ENCODE measurements around the gene TMEM229A.

Gene TMEM229A

GRCh38 chr7:123992913-123993518 lies 39.9 kb downstream of the TMEM229A start:
- TF ChIP-seq CTCF (conservative IDR thresholded peaks at IDR 0.05; ENCODE audit: low read length) (no peak), EZH2phosphoT487 (IDR thresholded peaks at IDR 0.05; ENCODE audit: borderline replicate concordance) (no peak)
- Histone ChIP-seq H3F3A (ENCODE audit: low read depth) (no peaks in the 10 kb centered on the region), H3K36me3 (ENCODE audit: insufficient read depth, low read length) (no peaks in the 10 kb centered on the region), H2AFZ (ENCODE audit: low read length) (no peak overlapping the region), H4K20me1 (ENCODE audit: insufficient read depth, low read length, poor library complexity, severe bottlenecking) (no peaks in the 10 kb centered on the region), H3K4me2 (ENCODE audit: low read depth, low read length, poor library complexity, severe bottlenecking) (no peak overlapping the region), H3K4me3 (ENCODE audit: low read length, poor library complexity, severe bottlenecking) (no peak overlapping the region), H3K9me2 (replicated peaks; ENCODE audit: low read depth, low read length) (no peaks in the 10 kb centered on the region), H3K4me1 (ENCODE audit: insufficient read depth, low read length, poor library complexity, severe bottlenecking) (no peaks in the 10 kb centered on the region), H3K9ac (ENCODE audit: low read depth, low read length, poor library complexity, severe bottlenecking) (no peak overlapping the region), H3K9me3 (ENCODE audit: insufficient read depth, low read depth, low read length) (no peaks in the 10 kb centered on the region), H3K27me3 (ENCODE audit: insufficient read depth, low read length, poor library complexity, severe bottlenecking) (no peaks in the 10 kb centered on the region), H3K79me2 (ENCODE audit: insufficient read depth, low read length) (no peaks in the 10 kb centered on the region)

- H2AFZ ChIP-seq (ENCODE audit: low read length): no peak overlapping the region
- H3K9me3 ChIP-seq (ENCODE audit: insufficient read depth, low read depth, low read length): no peaks in the 10 kb centered on the region
- H3K27me3 ChIP-seq (ENCODE audit: insufficient read depth, low read length, poor library complexity, severe bottlenecking): no peaks in the 10 kb centered on the region
- H3K36me3 ChIP-seq (ENCODE audit: insufficient read depth, low read length): no peaks in the 10 kb centered on the region
- TF ChIP-seq EZH2phosphoT487 (IDR thresholded peaks at IDR 0.05; ENCODE audit: borderline replicate concordance) (no peak), CTCF (conservative IDR thresholded peaks at IDR 0.05; ENCODE audit: low read length) (no peak)
- H3K9ac ChIP-seq (ENCODE audit: low read depth, low read length, poor library complexity, severe bottlenecking): no peak overlapping the region
- no peak overlapping the region for H3K4me3 ChIP-seq (ENCODE audit: low read length, poor library complexity, severe bottlenecking)
- no peaks in the 10 kb centered on the region for H3K4me1 ChIP-seq (ENCODE audit: insufficient read depth, low read length, poor library complexity, severe bottlenecking)
- H3K9me2 ChIP-seq (replicated peaks; ENCODE audit: low read depth, low read length): no peaks in the 10 kb centered on the region
- no peaks in the 10 kb centered on the region for H3K79me2 ChIP-seq (ENCODE audit: insufficient read depth, low read length)
- H3K4me2 ChIP-seq (ENCODE audit: low read depth, low read length, poor library complexity, severe bottlenecking): no peak overlapping the region
- no peaks in the 10 kb centered on the region for H3F3A ChIP-seq (ENCODE audit: low read depth)
- no peaks in the 10 kb centered on the region for H4K20me1 ChIP-seq (ENCODE audit: insufficient read depth, low read length, poor library complexity, severe bottlenecking)
Measured at GRCh38 chr7:123987445-123987844, 45.4 kb downstream of the TMEM229A start.
